GM21786 (cell line): ENCODE measurements around the gene LRRC36.

Experiments
- ATAC-seq: cut with Tn5 transposase; IDR thresholded peaks from one replicate; pipeline ENCODE4 v1.9.1; 2021; ENCODE audit not compliant: unreplicated experiment

Gene LRRC36

GRCh38 chr16:67388191-67388590 lies 61.6 kb downstream of the LRRC36 start:
- ATAC-seq = no peak

- no peak for ATAC-seq
Observed at GRCh38 chr16:67388591-67388990, 62.0 kb downstream of the LRRC36 start.

GRCh38 chr16:67389911-67390815 lies 63.5 kb downstream of the LRRC36 start:
- ATAC-seq = no peak

GRCh38 chr16:67390816-67391423 lies 64.3 kb downstream of the LRRC36 start:
- no peak for ATAC-seq

GRCh38 chr16:67391424-67392300 lies 65.0 kb downstream of the LRRC36 start:
- no peak for ATAC-seq

GRCh38 chr16:67392301-67393059 lies 65.9 kb downstream of the LRRC36 start:
- ATAC-seq = no peak

- no peak for ATAC-seq
Observed at GRCh38 chr16:67393111-67393787, 66.6 kb downstream of the LRRC36 start, which contains the start of gene TPPP3. Gene TPPP3 (minus strand): TSS chr16:67393498. CDS start chr16:67391111, 2,387 bp downstream.

GRCh38 chr16:67393788-67394154 lies 67.2 kb downstream of the LRRC36 start:
- ATAC-seq = no peak

- no peak for ATAC-seq
Observed at GRCh38 chr16:67394155-67395104, 67.8 kb downstream of the LRRC36 start.

- ATAC-seq = no peak
Observed at GRCh38 chr16:67395105-67395457, 68.5 kb downstream of the LRRC36 start.

GRCh38 chr16:67395458-67396158 lies 69.0 kb downstream of the LRRC36 start:
- no peak for ATAC-seq

GRCh38 chr16:67396159-67397035 lies 69.8 kb downstream of the LRRC36 start:
- ATAC-seq = no peak

- ATAC-seq = no peak
Observed at GRCh38 chr16:67397036-67397801, 70.6 kb downstream of the LRRC36 start.

- ATAC-seq = no peak
Observed at GRCh38 chr16:67397812-67398545, 71.4 kb downstream of the LRRC36 start.

GRCh38 chr16:67398546-67399217 lies 72.1 kb downstream of the LRRC36 start:
- no peak for ATAC-seq
